Measurements from ENCODE around the gene RPIA.

RPIA gene

GRCh38 chr2:88686320-88686719, 5.2 kb upstream of the RPIA start:
- no peak for DNase-seq (ENCODE audit: low spot score)

DNA sequence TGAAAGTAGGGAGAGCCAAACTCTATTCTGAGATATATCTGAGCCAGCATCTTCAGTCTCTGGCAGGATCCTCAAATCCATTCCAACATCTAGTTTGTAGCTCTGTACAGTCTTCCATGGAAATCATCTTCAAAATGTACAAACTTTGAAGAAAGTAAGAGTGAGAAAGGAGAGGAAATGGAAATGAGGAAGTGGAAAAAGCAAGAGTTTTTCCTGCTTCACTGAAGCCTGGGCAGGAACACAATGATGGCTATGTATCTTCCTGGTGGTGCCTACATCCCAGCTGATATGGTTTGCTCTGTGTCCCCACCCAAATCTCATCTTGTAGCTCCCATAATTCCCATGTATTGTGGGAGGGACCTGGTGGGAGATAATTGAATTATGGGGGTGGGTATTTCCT, 4.1 kb upstream of the RPIA start:
- no peak for DNase-seq (ENCODE audit: low spot score)

DNA sequence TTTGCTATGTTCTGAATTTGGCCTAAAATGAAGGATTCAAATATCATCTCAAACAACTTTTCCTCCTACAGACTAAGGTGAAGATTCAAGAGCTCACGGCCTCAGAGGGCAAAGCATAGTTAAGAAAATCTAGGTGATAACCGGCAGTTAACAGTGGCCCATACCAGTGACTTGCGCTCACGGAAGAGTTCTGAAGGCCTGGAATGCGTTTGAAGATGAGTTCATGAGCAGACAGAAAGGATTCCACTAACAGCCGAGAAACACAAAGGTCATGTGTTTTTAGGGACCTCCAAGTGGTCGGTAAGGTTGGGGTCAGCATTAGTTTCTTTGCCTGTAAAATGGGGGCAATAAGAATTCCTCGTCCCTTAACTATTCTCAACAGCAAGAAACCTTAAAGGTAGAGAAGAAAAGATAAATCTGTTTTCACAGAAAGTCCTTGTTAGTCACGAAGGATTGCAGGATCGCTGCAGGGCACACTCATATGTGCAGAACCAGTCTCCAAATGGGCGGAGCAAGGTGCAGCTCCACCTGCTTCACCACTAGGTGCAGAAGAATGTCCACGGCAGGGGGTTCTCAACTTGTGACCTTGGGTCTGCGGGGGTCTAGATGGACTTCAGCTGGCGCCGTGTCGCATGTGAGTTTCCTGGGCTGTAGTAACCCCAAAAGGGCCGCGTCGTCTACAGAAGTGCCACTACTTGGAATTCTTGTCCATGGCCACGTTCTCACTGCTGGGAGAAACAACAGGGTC, 708 bp upstream of the RPIA start:
- DNase-seq (ENCODE audit: low spot score), result peak; percentile 5

DNA sequence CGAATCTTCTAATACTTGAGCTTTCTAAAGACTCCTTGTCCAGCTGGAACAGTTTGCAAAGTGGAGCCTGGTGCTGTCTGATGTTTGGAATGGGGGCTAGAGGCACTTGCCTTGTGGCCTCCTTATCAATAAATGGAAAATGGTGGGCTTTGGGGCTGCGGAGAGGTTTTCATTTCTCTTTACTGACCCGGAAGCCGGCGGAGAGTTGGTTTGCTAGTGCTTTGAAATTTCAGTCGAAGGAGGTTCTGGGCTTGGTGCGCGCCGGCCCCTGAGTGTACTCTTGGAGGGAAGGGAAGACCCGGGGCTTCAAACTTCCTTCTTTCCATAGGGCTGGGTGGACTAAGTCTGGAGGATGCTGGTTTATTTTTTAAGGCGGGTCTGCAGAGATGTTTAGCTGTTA, 714 bp downstream of the RPIA start:
- DNase-seq (ENCODE audit: low spot score), result peak; percentile 12

- DNase-seq (ENCODE audit: low spot score), result no peak
Measured at GRCh38 chr2:88693911-88694414, 2.5 kb downstream of the RPIA start.

DNA sequence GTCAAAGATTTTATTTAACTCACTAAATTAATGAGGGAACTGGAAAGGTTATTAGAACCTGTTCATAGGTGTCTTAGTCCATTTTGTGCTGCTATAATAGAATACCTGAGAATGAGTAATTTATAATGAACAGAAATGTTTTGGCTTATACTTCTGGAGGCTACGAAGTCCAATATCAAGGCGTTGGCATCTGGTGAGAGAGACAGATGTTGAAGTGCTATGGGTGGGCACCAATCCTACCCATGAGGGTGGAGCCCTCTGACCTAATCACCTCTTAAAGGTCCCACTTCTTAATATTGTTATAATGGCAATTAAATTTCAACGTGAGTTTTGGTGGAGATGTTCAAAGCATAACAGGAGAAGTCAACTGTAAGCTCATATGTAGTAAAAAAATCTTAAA, 5.1 kb downstream of the RPIA start:
- no peak for DNase-seq (ENCODE audit: low spot score)

- DNase-seq (ENCODE audit: low spot score), result no peak
Measured at GRCh38 chr2:88697370-88698026, 6.0 kb downstream of the RPIA start.

- no peak for DNase-seq (ENCODE audit: low spot score)
Measured at GRCh38 chr2:88698027-88698413, 6.5 kb downstream of the RPIA start.

DNA sequence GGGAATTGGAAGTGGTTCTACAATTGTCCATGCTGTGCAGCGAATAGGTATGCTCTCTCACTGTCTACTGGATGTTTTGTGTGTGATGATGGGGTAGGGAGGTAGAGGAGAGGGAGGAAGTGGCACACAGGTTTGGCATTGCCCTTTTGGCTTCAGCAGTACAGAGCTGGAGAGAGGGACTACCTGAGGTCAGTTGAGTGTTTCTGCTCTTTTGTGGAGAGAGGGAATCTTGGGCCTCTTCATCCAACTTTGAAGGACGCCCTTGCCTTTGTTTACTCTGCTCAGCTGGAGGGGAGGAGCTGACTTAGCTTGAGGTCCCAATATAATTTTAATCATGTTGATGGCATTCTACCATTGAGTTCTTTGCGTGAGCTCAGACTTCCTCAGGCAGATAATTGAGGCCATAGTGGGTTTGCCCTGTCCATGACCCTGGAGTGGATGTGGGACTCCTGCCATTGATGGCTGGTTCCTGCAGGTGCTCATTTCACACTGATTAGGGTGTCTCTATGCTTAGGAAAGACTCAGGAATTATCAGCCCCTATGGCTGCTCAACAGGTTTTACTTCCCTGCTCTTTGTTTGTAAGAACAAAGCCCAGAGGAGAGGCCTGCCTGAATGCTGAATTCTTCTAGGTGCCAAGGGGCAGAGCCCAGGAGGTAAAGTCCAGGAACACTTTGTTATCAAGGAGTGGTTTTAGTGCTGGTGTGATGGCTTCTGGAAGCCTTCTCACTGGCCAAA, 7.2 kb downstream of the RPIA start:
- no peak for DNase-seq (ENCODE audit: low spot score)

DNA sequence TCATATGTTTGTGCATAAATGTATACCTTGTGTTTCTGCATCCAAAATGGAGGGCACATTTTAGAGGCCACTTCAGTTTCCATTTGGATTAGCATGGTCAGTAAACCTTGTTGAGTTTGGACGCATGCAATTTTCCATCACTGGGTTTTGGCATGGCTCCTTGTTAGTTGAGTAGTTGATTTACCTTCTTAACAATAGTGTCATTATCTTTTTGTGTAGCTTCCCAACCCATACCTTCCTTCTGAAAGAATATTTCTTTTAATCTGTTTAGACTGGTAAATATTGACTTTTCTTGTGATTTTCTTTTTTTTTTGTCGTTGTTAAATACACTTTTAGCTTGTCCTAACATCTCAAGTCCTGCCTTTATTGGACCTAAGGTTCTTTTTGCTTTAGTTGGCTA, 15.5 kb downstream of the RPIA start:
- no peak for DNase-seq (ENCODE audit: low spot score)

- no peak for DNase-seq (ENCODE audit: low spot score)
Measured at GRCh38 chr2:88709181-88709631, 17.7 kb downstream of the RPIA start.

DNA sequence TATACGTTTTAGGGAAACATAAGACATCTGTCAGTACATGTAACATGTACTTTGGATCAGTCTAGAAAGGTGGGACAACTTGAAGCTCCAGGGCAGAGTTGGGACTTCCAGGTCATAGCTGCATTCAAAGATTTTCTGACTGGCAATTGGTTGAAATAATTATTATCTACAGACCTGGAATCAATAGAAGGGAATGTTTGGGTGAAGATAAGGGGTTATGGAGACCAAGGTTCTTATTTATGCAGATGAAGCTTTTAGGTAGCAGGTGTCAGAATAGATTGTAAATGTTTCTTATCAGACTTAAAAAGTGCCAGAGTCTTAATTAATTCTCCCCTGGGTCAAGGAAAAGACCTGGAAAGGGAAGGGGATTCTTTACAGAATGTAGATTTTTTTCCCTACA, 19.8 kb downstream of the RPIA start:
- DNase-seq (ENCODE audit: low spot score), result no peak

- no peak for DNase-seq (ENCODE audit: low spot score)
Measured at GRCh38 chr2:88711897-88712296, 20.4 kb downstream of the RPIA start.

DNA sequence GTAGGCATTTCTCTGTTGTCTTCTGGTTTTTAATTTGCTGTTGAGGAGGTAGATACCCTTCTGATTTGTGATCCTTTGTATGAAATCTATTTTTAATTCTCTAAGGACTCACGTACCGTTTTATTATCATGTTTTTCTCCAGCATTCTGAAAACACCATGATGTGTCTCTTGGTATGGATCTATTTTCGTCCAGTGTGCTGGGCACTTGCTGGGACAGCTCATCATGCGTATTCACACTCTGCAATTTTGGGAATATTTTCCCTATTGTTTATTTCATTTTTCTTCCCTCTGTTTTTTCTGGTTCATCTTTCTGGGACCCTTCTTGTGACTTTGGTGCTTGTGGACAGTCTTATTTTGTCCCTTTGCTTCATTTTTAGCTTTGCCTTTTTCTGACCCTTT, 21.9 kb downstream of the RPIA start:
- no peak for DNase-seq (ENCODE audit: low spot score)

- no peak for DNase-seq (ENCODE audit: low spot score)
Measured at GRCh38 chr2:88714667-88715066, 23.2 kb downstream of the RPIA start.

DNA sequence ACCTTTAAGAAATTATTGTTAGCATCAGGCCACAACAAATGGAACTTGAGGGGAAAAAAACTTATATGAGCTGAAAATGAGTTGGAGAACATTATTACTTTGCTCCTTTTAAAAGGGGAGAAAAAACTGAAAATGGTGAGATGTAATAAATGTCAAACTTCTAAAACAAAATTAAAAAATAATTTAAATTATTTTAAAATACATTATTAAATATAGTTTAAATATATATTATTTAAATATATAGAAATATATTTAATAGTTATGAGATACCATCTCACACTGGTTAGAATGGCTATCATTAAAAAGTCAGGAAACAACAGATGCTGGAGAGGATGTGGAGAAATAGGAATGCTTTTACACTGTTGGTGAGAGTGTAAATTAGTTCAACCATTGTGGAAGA, 28.9 kb downstream of the RPIA start:
- no peak for DNase-seq (ENCODE audit: low spot score)

GRCh38 chr2:88721268-88721667, 29.8 kb downstream of the RPIA start:
- no peak for DNase-seq (ENCODE audit: low spot score)

- no peak for DNase-seq (ENCODE audit: low spot score)
Measured at GRCh38 chr2:88724643-88725332, 33.3 kb downstream of the RPIA start.

DNA sequence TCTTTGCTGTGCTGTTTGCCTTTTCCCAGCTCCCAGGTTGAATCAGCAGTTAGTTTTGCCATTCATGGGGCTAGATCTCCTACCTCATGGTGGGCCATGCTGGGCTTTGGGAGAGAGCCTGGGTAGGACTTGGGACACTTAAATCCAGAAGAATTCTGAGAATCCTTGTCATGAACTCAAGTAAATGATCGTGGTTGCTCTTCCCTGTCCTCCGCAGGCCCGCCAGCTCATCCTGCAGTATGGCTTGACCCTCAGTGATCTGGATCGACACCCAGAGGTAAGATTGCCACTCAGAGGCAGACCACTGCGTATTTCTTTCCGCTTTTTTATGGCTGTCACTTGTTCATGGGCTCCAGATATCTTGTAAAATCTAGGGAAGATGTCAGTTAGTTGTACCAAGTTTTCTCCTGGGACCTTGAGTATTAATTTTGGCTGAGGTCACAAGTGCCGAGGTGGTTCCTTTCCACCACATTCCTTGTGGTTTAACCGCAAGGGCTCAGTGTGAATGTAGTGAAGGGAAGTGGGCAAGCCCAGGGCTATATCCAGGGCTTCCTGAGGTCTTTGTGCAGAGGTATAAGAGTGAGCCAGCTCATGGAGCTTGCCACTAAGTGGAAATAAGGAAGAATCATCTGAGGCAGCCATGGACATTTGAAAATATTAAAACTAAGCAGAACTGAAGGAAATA, 37.7 kb downstream of the RPIA start:
- no peak for DNase-seq (ENCODE audit: low spot score)

DNA sequence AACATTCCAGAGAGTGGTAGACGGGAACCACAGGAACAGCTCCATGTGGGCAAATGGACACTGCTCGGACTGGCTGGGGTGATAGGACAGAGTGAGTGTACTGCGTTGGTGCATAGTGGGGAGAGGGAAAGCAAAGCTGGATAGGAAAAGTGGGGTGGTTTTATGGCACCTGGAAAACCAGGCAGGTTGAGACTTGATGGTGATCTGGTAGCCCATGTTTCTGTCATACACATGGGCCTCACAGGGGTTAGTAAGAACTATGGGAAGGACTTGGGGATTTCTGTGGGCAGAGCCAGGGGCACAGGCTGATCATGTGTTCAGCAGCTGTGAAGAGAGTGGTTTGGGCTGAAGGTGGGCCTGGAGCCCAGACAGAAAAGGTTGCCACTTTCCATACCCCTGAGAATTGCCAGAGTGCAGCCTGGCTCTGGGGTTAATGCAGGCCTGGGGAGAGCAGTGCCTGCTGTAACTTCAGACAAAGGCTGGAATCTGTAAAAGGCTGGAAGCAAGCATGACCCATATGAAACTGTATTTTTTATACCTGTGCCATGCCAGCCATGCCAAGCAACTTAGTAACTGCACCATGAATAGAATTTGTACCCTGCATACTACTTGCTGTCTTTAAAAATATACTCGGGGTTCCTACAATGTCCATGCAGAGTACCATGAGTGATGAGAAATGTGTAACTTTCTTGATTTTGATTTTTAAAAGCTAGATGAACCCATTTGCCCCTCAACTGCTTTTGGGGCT, 41.9 kb downstream of the RPIA start:
- DNase-seq (ENCODE audit: low spot score), result no peak

GRCh38 chr2:88735133-88735532, 43.7 kb downstream of the RPIA start:
- peak; percentile 90 for DNase-seq (ENCODE audit: low spot score)

Measured in pons (tissue), 1 donor.